Esophagus muscularis mucosa (tissue), 4 donors: ENCODE results near the gene CTNNA3.

Experiments used
- EP300 ChIP-seq: sonication (generic); formaldehyde crosslinking; IDR thresholded peaks from one replicate; pipeline ENCODE4 v1.6.1; 2017; ENCODE audit warnings: antibody characterized with exemption
- POLR2A ChIP-seq: fragments of 450-650 bp; IDR thresholded peaks from one replicate; pipeline ENCODE4 v1.6.1; 2017; ENCODE audit warnings: antibody characterized with exemption, moderate library complexity, mild to moderate bottlenecking, low read depth
- POLR2AphosphoS5 ChIP-seq, 2 donors: sonication (generic); formaldehyde crosslinking; IDR thresholded peaks; one replicate each; pipeline ENCODE4 v1.6.1; 2017; ENCODE audit warnings: antibody characterized with exemption in 2 of 2
- TF ChIP-seq, protein P1 (sequence below), 3 experiments: fragments of 200-600 bp in 2 of 3; fragments of 450-650 bp in 1 of 3; sonication (generic) in 2 of 3; IDR thresholded peaks; one replicate each; pipeline ENCODE4 v1.5.1; 2017 to 2019; ENCODE audit warnings: antibody characterized with exemption in 3 of 3, mild to moderate bottlenecking in 2 of 3, moderate library complexity in 1 of 3

DNA sequence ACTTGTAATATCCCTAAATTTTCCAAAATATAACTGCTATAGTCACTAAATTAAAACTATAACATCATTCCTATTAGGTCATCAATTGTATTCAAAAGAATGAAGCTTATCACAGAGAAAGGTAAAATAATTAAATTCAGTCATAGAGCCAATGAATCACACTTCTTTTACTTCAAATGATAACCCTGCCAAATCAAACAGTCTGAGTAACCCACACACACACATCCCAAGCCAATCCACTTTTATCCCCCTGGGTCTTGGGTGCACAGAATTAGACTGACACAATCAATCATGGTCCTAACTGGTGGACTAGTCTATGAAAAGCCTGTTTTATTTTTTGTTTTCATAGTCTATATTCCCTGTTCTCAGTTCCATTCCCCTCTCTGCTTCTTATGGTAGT is 25.6 kb downstream of the CTNNA3 start:
- TF ChIP-seq, protein P1, sequence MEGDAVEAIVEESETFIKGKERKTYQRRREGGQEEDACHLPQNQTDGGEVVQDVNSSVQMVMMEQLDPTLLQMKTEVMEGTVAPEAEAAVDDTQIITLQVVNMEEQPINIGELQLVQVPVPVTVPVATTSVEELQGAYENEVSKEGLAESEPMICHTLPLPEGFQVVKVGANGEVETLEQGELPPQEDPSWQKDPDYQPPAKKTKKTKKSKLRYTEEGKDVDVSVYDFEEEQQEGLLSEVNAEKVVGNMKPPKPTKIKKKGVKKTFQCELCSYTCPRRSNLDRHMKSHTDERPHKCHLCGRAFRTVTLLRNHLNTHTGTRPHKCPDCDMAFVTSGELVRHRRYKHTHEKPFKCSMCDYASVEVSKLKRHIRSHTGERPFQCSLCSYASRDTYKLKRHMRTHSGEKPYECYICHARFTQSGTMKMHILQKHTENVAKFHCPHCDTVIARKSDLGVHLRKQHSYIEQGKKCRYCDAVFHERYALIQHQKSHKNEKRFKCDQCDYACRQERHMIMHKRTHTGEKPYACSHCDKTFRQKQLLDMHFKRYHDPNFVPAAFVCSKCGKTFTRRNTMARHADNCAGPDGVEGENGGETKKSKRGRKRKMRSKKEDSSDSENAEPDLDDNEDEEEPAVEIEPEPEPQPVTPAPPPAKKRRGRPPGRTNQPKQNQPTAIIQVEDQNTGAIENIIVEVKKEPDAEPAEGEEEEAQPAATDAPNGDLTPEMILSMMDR (IDR thresholded peaks at IDR 0.05) = no peak
- TF ChIP-seq EP300 = no peak
- no peak for TF ChIP-seq POLR2AphosphoS5 (IDR thresholded peaks at IDR 0.05)
- no peak for TF ChIP-seq POLR2A
